Effector memory CD4-positive, alpha-beta T cell (primary cell): ENCODE measurements around the gene HSD3B7.

Source experiments
- DNase-seq, 3 donors: peaks; one replicate each; pipeline ENCODE4 v3.0.0-alpha.2; 2020
- H3K27ac ChIP-seq: 2 replicates; pipeline ENCODE4 v1.7.0; 2013; ENCODE audit warnings: mild to moderate bottlenecking, low read length, moderate library complexity; ENCODE audit not compliant: insufficient read depth, poor library complexity, severe bottlenecking
- H3K27me3 ChIP-seq: replicated peaks from 2 replicates; pipeline ENCODE4 v1.7.0; 2013; ENCODE audit warnings: mild to moderate bottlenecking, low read length; ENCODE audit not compliant: insufficient read depth, control insufficient read depth, poor library complexity, severe bottlenecking
- H3K36me3 ChIP-seq: 2 replicates; pipeline ENCODE4 v1.7.0; 2013; ENCODE audit warnings: mild to moderate bottlenecking, low read length, moderate library complexity; ENCODE audit not compliant: control insufficient read depth, insufficient read depth
- H3K4me1 ChIP-seq: 2 replicates; pipeline ENCODE4 v1.7.0; 2013; ENCODE audit warnings: low read length, mild to moderate bottlenecking; ENCODE audit not compliant: control insufficient read depth, insufficient read depth, poor library complexity, severe bottlenecking
- H3K4me3 ChIP-seq: 2 replicates; pipeline ENCODE4 v1.7.0; 2013; ENCODE audit warnings: low read length, low read depth, mild to moderate bottlenecking; ENCODE audit not compliant: insufficient read depth, poor library complexity, severe bottlenecking
- H3K9me3 ChIP-seq: 2 replicates; pipeline ENCODE4 v1.7.0; 2013; ENCODE audit warnings: mild to moderate bottlenecking, low read length, moderate library complexity; ENCODE audit not compliant: control insufficient read depth

Gene HSD3B7

GRCh38 chr16:31002250-31002700, 17.3 kb downstream of the HSD3B7 start:
- DNase-seq = no peak
- H3K9me3 ChIP-seq = no peaks in the 10 kb centered on the region
- no peaks in the 10 kb centered on the region for H3K4me1 ChIP-seq
- no peak overlapping the region for H3K4me3 ChIP-seq
- H3K36me3 ChIP-seq = no peaks in the 10 kb centered on the region
- H3K27me3 ChIP-seq = no peaks in the 10 kb centered on the region
- no peak overlapping the region for H3K27ac ChIP-seq

- no peaks in the 10 kb centered on the region for H3K36me3 ChIP-seq
Observed at GRCh38 chr16:31002862-31003341, 17.9 kb downstream of the HSD3B7 start.

GRCh38 chr16:31003744-31004143, 18.7 kb downstream of the HSD3B7 start:
- no peaks in the 10 kb centered on the region for H3K36me3 ChIP-seq
- H3K27me3 ChIP-seq = no peaks in the 10 kb centered on the region
- no peaks in the 10 kb centered on the region for H3K4me1 ChIP-seq
- no peak overlapping the region for H3K27ac ChIP-seq
- DNase-seq = no peak
- no peaks in the 10 kb centered on the region for H3K9me3 ChIP-seq
- H3K4me3 ChIP-seq = no peak overlapping the region

More at GRCh38 chr16:31002862-31003341, 17.9 kb downstream of the HSD3B7 start:
- no peak for DNase-seq
- no peaks in the 10 kb centered on the region for H3K27me3 ChIP-seq
- no peak overlapping the region for H3K4me3 ChIP-seq
- no peaks in the 10 kb centered on the region for H3K4me1 ChIP-seq
- no peaks in the 10 kb centered on the region for H3K9me3 ChIP-seq
- H3K27ac ChIP-seq = no peak overlapping the region

GRCh38 chr16:31004658-31005057, 19.7 kb downstream of the HSD3B7 start:
- Histone ChIP-seq H3K4me3 (no peak overlapping the region), H3K27me3 (no peaks in the 10 kb centered on the region), H3K9me3 (no peaks in the 10 kb centered on the region), H3K36me3 (no peaks in the 10 kb centered on the region), H3K27ac (no peak overlapping the region), H3K4me1 (no peaks in the 10 kb centered on the region)
- DNase-seq = no peak

GRCh38 chr16:31005350-31006085, 20.5 kb downstream of the HSD3B7 start:
- Histone ChIP-seq H3K36me3 (no peaks in the 10 kb centered on the region), H3K4me3 (no peak overlapping the region)

GRCh38 chr16:31006086-31006385, 21.0 kb downstream of the HSD3B7 start:
- no peak for DNase-seq
- no peaks in the 10 kb centered on the region for H3K27me3 ChIP-seq
- H3K36me3 ChIP-seq = no peaks in the 10 kb centered on the region
- no peaks in the 10 kb centered on the region for H3K9me3 ChIP-seq
- peaks cover 3% of the 10 kb centered on the region for H3K4me1 ChIP-seq
- H3K4me3 ChIP-seq = no peak overlapping the region
- no peak overlapping the region for H3K27ac ChIP-seq

More at GRCh38 chr16:31005350-31006085, 20.5 kb downstream of the HSD3B7 start:
- Histone ChIP-seq H3K27ac (no peak overlapping the region), H3K27me3 (no peaks in the 10 kb centered on the region), H3K4me1 (no peaks in the 10 kb centered on the region), H3K9me3 (no peaks in the 10 kb centered on the region)
- no peak for DNase-seq

GRCh38 chr16:31006589-31006988, 21.6 kb downstream of the HSD3B7 start:
- peaks cover 6% of the 10 kb centered on the region for H3K4me1 ChIP-seq
- H3K9me3 ChIP-seq = no peaks in the 10 kb centered on the region
- no peak overlapping the region for H3K27ac ChIP-seq
- no peak overlapping the region for H3K4me3 ChIP-seq
- no peaks in the 10 kb centered on the region for H3K27me3 ChIP-seq
- H3K36me3 ChIP-seq = no peaks in the 10 kb centered on the region
- DNase-seq = no peak

- H3K27ac ChIP-seq = no peak overlapping the region
- peaks cover 6% of the 10 kb centered on the region for H3K4me1 ChIP-seq
- H3K36me3 ChIP-seq = no peaks in the 10 kb centered on the region
- no peaks in the 10 kb centered on the region for H3K9me3 ChIP-seq
- H3K27me3 ChIP-seq = no peaks in the 10 kb centered on the region
- no peak overlapping the region for H3K4me3 ChIP-seq
- DNase-seq = no peak
Observed at GRCh38 chr16:31007684-31008083, 22.7 kb downstream of the HSD3B7 start.

- DNase-seq = no peak
- Histone ChIP-seq H3K27ac (no peak overlapping the region), H3K27me3 (no peaks in the 10 kb centered on the region), H3K4me1 (peaks cover 6% of the 10 kb centered on the region), H3K4me3 (no peak overlapping the region), H3K36me3 (no peaks in the 10 kb centered on the region), H3K9me3 (no peaks in the 10 kb centered on the region)
Observed at GRCh38 chr16:31008149-31008548, 23.1 kb downstream of the HSD3B7 start.

GRCh38 chr16:31008551-31008950, 23.5 kb downstream of the HSD3B7 start:
- Histone ChIP-seq H3K9me3 (no peaks in the 10 kb centered on the region), H3K4me1 (peaks cover 6% of the 10 kb centered on the region), H3K36me3 (no peaks in the 10 kb centered on the region), H3K4me3 (no peak overlapping the region), H3K27ac (no peak overlapping the region), H3K27me3 (no peaks in the 10 kb centered on the region)
- no peak for DNase-seq
